Measurements from ENCODE around the gene CFAP65. TPM values are rescaled to one million over a fixed set of nuclear protein-coding genes. Genes with fewer than 3 reads are reported as not detected.

CFAP65 gene
- total and polyA plus RNA-seq, 8 donors: 0.06 to 0.38 (median 0.13) TPM

GRCh38 chr2:219072741-219073250 lies 31.5 kb upstream of the CFAP65 start:
- intact Hi-C loops (cut with DNase I): loop anchor here in 1 of 3 donors (5.0 kb wide), 1 partner anchor 45 kb away; no protein-coding TSS in a partner anchor
- no peak for TF ChIP-seq CTCF (IDR thresholded peaks at IDR 0.05)
- H3K27ac ChIP-seq: no peak overlapping the region
- no peak for ATAC-seq
- peaks cover 0 to 12% (median 0%) of the 10 kb centered on the region in 3 donors for H3K36me3 ChIP-seq
- no peaks in the 10 kb centered on the region for H3K4me1 ChIP-seq
- H3K27me3 ChIP-seq: no peaks in the 10 kb centered on the region
- WGBS, 2 donors: 75 to 86% methylated on average over 9 of the region's 9 CpGs
- FAIRE-seq: no peak
- H3K4me3 ChIP-seq: no peak overlapping the region
- H3K9me3 ChIP-seq: no peaks in the 10 kb centered on the region
- no peak for DNase-seq

- peak in 1 of 4 donors; percentile 38 for ATAC-seq
- FAIRE-seq: no peak
- Histone ChIP-seq H3K27me3 (no peaks in the 10 kb centered on the region), H3K4me3 (no peak overlapping the region), H3K9me3 (no peaks in the 10 kb centered on the region), H3K36me3 (peaks cover 0 to 7% (median 0%) of the 10 kb centered on the region in 3 donors), H3K4me1 (no peaks in the 10 kb centered on the region), H3K27ac (no peak overlapping the region)
- peak in 1 of 6 donors; percentile 13 for DNase-seq
- TF ChIP-seq CTCF (IDR thresholded peaks at IDR 0.05): no peak
- 48% methylated on average over 6 of the region's 6 CpGs for WGBS, 2 donors
- intact Hi-C loops (cut with DNase I): loop anchor here in 1 of 3 donors (5.0 kb wide), 1 partner anchor 46 kb away; no protein-coding TSS in a partner anchor
Observed at GRCh38 chr2:219071131-219071816, 30.0 kb upstream of the CFAP65 start.

- Histone ChIP-seq H3K27me3 (peaks cover 0 to 14% (median 2%) of the 10 kb centered on the region in 4 donors), H3K4me1 (peaks cover 0 to 5% (median 4%) of the 10 kb centered on the region in 3 donors), H3K36me3 (no peaks in the 10 kb centered on the region), H3K9me3 (no peaks in the 10 kb centered on the region), H3K27ac (no peak overlapping the region), H3K4me3 (no peak overlapping the region)
- intact Hi-C loops (cut with DNase I): no loop called here
- no peak for DNase-seq
- 49% methylated on average over 1 of the region's 1 CpG for WGBS, 2 donors
- ATAC-seq: no peak
- TF ChIP-seq CTCF (IDR thresholded peaks at IDR 0.05): no peak
- no peak for FAIRE-seq
Observed at GRCh38 chr2:219065484-219065883, 24.2 kb upstream of the CFAP65 start.

GRCh38 chr2:219062081-219062480 lies 20.8 kb upstream of the CFAP65 start:
- H3K36me3 ChIP-seq: no peaks in the 10 kb centered on the region
- intact Hi-C loops (cut with DNase I): no loop called here
- H3K4me3 ChIP-seq: no peak overlapping the region
- H3K4me1 ChIP-seq: peaks cover 27 to 32% (median 28%) of the 10 kb centered on the region in 3 donors
- DNase-seq (no peak), FAIRE-seq (no peak), ATAC-seq (no peak)
- H3K27me3 ChIP-seq: peaks cover 0 to 20% (median 4%) of the 10 kb centered on the region in 4 donors
- 72 to 81% methylated on average over 6 of the region's 6 CpGs for WGBS, 2 donors
- TF ChIP-seq CTCF (IDR thresholded peaks at IDR 0.05): no peak
- H3K27ac ChIP-seq: no peak overlapping the region
- no peaks in the 10 kb centered on the region for H3K9me3 ChIP-seq

Measured in pancreas (tissue), 10 donors.